Right cardiac atrium (tissue), 5 donors: Measurements from ENCODE around the gene IQCC. TPM values are rescaled to one million over a fixed set of nuclear protein-coding genes. Genes with fewer than 3 reads are reported as not detected.

ENCODE experiments used
- ATAC-seq, 2 donors: fragments of 200-7000 bp; cut with Tn5 transposase; one replicate each; pipeline versions ENCODE4 v1.8.0 to v1.9.1; 2020; ENCODE audit warnings: moderate library complexity in 2 of 2, mild to moderate bottlenecking in 1 of 2
- DNase-seq, 3 donors: peaks; one replicate each; pipeline ENCODE4 v3.0.0-alpha.2; 2020
- H3K27ac ChIP-seq: one replicate; pipeline ENCODE4 v1.5.1; 2013; ENCODE audit warnings: mild to moderate bottlenecking, low read length, control low read depth, moderate library complexity
- H3K27me3 ChIP-seq: one replicate; pipeline ENCODE4 v1.6.1; 2013; ENCODE audit not compliant: control insufficient read depth, insufficient read depth
- H3K4me1 ChIP-seq: one replicate; pipeline ENCODE4 v1.6.1; 2013; ENCODE audit warnings: low read length; ENCODE audit not compliant: control insufficient read depth, insufficient read depth
- H3K4me3 ChIP-seq: one replicate; pipeline ENCODE4 v1.5.1; 2013; ENCODE audit warnings: low read length, control low read depth
- H3K9me3 ChIP-seq: one replicate; pipeline ENCODE4 v1.6.1; 2013; ENCODE audit warnings: low read length; ENCODE audit not compliant: control insufficient read depth
- WGBS: extraction: QIAGEN DNeasy Blood & Tissue Kit; methylation state at CpG from one replicate; pipeline ENCODE4 v1.1.7; 2013; 5-methylcytosine and 5-hydroxymethylcytosine counted together
- intact Hi-C, 4 donors: fragments of 100-400 bp; cut with DNase I; formaldehyde crosslinking; loops; one replicate each; pipeline versions ENCODE4 v1.11.0 to v1.14.0; 2022 to 2023
- polyA plus RNA-seq: library from polyadenylated mRNA; stranded (reverse); fragments of 200-250 nt; gene quantifications from one replicate; pipeline ENCODE4 v1.2.3, GENCODE V29; 2013
- total RNA-seq, 4 donors: library from RNA; stranded (reverse); fragmentation: NEBNext Ultra II Directional; extraction: Animal tissue kit (Norgen Biotek cat#: 25700); gene quantifications; one replicate each; pipeline ENCODE4 v1.2.1, GENCODE V29; 2021
- donor health status: healthy with polysubstance abuse.
- donor health status: DM: no; HTN: yes; CAD: no.
- donor health status: DM: no; HTN: no; CAD: no.
- donor health status: DM: no; HTN: yes; CAD: no; lungs with severe emphysema.
- donor health status: DM: yes; HTN: yes; CAD: no.

The IQCC gene
- total and polyA plus RNA-seq, 5 donors = 0.81 to 1.5 (median 1.5) TPM

DNA sequence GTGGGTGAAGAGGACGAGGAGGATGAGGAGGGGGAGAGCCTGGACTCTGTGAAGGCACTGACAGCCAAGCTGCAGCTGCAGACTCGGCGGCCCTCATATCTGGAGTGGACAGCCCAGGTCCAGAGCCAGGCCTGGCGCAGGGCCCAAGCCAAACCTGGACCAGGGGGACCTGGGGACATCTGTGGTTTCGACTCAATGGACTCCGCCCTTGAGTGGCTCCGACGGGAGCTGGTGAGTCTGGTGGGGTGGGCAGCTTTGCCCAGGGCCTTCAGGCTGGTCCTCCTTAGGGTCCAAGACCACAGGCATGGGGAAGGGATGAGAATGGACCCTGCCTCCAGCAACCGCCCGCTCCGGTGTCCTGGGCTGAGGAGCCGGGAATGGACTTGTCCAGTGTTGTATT lies 42.0 kb downstream of the IQCC start:
- WGBS = 56% methylated on average over 12 of the region's 12 CpGs
- peak overlapping the region; percentile 80 for H3K27ac ChIP-seq
- peaks cover 5% of the 10 kb centered on the region for H3K4me1 ChIP-seq
- H3K4me3 ChIP-seq = no peak overlapping the region
- intact Hi-C loops = loop anchor here in 1 of 4 donors (10.0 kb wide), 1 partner anchor 47 kb away; the partner anchor contains the start of gene HDAC1
- peak; percentile 3 for ATAC-seq
- no peaks in the 10 kb centered on the region for H3K27me3 ChIP-seq
- DNase-seq = peak in 2 of 3 donors; percentile 76
- H3K9me3 ChIP-seq = no peaks in the 10 kb centered on the region

DNA sequence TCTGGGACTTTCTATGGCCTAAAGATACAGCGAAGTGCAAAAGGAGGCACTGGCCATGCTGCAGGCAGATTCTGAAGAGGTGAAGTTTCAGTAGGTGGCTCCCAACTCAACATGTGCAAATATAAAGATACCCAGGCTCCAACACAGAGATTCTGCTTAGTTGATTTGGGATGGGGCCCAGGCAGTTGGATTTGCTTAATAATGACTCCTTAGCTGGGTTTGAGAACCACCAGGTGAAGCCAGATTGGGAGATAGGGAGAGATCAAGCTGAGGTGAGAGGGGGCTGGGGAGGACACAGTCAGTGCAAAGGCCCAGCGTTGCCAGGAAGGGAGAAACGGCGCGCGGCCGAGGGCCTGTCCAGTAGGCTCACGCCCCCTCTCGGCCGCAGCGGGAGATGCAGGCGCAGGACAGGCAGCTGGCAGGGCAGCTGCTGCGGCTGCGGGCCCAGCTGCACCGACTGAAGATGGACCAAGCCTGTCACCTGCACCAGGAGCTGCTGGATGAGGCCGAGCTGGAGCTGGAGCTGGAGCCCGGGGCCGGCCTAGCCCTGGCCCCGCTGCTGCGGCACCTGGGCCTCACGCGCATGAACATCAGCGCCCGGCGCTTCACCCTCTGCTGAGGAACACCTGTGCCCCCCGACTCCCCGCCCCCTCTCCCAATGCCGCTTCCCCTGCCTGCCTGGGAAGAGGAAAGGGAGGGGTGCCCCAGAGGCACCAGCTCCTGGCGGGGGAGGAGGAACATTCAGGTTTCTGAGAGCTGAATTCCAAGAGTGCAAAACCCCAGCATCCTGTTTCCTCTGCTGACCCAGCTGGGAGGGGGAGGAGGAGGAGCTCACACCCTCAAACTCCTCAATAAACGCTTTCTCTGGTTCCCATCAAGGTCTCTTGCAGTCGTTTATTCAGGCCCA lies 42.8 kb downstream of the IQCC start:
- no peaks in the 10 kb centered on the region for H3K9me3 ChIP-seq
- peak overlapping the region; percentile 80 for H3K27ac ChIP-seq
- H3K4me1 ChIP-seq = peaks cover 6% of the 10 kb centered on the region
- DNase-seq (peak; percentile 87 to 96 (median 94)), ATAC-seq (peak; percentile 56 to 62)
- 11% methylated on average over 31 of the region's 31 CpGs for WGBS
- no peaks in the 10 kb centered on the region for H3K27me3 ChIP-seq
- H3K4me3 ChIP-seq = no peak overlapping the region
- intact Hi-C loops = loop anchor here in 1 of 4 donors (10.0 kb wide), 1 partner anchor 47 kb away; the partner anchor contains the start of gene HDAC1

DNA sequence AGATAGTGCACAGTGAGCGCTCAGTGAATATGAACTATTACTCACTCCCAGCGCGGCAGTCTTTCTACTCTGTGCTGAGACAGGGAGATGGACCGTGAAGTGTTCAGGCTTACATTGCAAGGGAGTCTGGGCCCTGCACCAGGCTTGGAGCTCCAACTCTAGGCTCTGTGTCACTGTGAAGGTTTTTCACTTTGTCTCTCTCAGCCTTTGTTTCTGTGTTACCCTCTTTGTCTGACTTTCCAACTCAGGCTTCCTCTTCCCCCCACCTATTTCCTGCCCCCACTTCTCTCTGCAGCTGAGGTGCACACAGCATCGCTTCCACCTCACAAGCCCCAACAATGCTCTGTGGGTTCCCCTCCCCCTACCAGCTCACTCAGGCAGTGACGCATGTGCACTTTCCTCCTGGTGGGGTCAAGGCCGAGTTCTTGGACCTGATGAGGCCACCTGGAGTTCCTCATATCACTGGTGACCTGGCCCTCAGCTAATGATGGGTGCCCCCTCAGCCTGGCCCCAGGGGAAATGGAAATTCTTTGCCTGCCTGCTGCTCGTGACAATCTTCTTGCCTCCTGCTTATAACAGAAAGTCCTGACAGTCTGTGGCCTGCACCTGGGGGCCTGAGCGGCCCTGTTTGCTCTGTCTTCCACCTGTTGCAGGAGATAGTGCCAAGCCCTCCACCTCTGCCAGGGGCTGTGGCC lies 44.5 kb downstream of the IQCC start:
- 55% methylated on average over 9 of the region's 9 CpGs for WGBS
- Histone ChIP-seq H3K9me3 (no peaks in the 10 kb centered on the region), H3K4me3 (no peak overlapping the region), H3K4me1 (peaks cover 6% of the 10 kb centered on the region), H3K27me3 (no peaks in the 10 kb centered on the region), H3K27ac (peak overlapping the region; percentile 91)
- DNase-seq = peak; percentile 51 to 75 (median 73)
- ATAC-seq = peak; percentile 38 to 55
- intact Hi-C loops = loop anchor here in 1 of 4 donors (10.0 kb wide), 1 partner anchor 45 kb away; the partner anchor contains the start of gene HDAC1

GRCh38 chr1:32250893-32251716 lies 45.6 kb downstream of the IQCC start, which contains the start of gene LCK:
LCK (plus strand) TSS chr1:32251265; CDS start chr1:32274330, 23,065 bp downstream.
- H3K27me3 ChIP-seq = no peaks in the 10 kb centered on the region
- intact Hi-C loops = no loop called here
- 68% methylated on average over 25 of the region's 25 CpGs for WGBS
- no peak for ATAC-seq
- H3K27ac ChIP-seq = peak within 1 kb of the TSS; percentile 91
- H3K4me3 ChIP-seq = no peak within 1 kb of the TSS
- peaks cover 6% of the 10 kb centered on the region for H3K4me1 ChIP-seq
- H3K9me3 ChIP-seq = no peaks in the 10 kb centered on the region
- peak in 2 of 3 donors; percentile 57 to 59 for DNase-seq

GRCh38 chr1:32255072-32256071 lies 49.9 kb downstream of the IQCC start:
- 86% methylated on average over 10 of the region's 10 CpGs for WGBS
- Histone ChIP-seq H3K4me3 (no peak overlapping the region), H3K9me3 (no peaks in the 10 kb centered on the region), H3K4me1 (peaks cover 2% of the 10 kb centered on the region), H3K27ac (no peak overlapping the region), H3K27me3 (no peaks in the 10 kb centered on the region)
- no peak for DNase-seq
- ATAC-seq = no peak
- intact Hi-C loops = no loop called here

GRCh38 chr1:32256473-32257226 lies 51.2 kb downstream of the IQCC start:
- no peak overlapping the region for H3K27ac ChIP-seq
- no peaks in the 10 kb centered on the region for H3K27me3 ChIP-seq
- no peaks in the 10 kb centered on the region for H3K9me3 ChIP-seq
- peaks cover 2% of the 10 kb centered on the region for H3K4me1 ChIP-seq
- no peak overlapping the region for H3K4me3 ChIP-seq
- intact Hi-C loops = no loop called here
- no peak for DNase-seq
- no peak for ATAC-seq
- 84% methylated on average over 9 of the region's 9 CpGs for WGBS

DNA sequence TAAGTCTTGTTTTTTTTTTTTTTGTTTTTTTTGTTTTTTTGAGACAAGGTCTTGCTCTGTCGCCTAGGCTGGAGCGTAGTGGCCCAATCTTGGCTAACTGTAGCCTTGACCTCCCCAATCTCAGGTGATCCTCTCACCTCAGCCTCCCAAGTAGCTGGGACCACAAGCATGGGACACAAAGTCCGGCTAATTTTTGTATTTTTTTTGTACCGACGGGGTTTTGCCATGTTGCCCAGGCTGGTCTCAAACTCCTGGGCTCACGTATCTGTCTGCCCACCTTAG lies 51.7 kb downstream of the IQCC start:
- Histone ChIP-seq H3K4me3 (no peak overlapping the region), H3K9me3 (no peaks in the 10 kb centered on the region), H3K27ac (no peak overlapping the region), H3K4me1 (peaks cover 2% of the 10 kb centered on the region), H3K27me3 (no peaks in the 10 kb centered on the region)
- intact Hi-C loops = no loop called here
- no peak for DNase-seq
- no peak for ATAC-seq
- 94% methylated on average over 6 of the region's 6 CpGs for WGBS
